ENCODE data around the gene DYSF.

DYSF gene

GRCh38 chr2:71531522-71532047 lies 78.2 kb downstream of the DYSF start:
- no peak for DNase-seq

DNA sequence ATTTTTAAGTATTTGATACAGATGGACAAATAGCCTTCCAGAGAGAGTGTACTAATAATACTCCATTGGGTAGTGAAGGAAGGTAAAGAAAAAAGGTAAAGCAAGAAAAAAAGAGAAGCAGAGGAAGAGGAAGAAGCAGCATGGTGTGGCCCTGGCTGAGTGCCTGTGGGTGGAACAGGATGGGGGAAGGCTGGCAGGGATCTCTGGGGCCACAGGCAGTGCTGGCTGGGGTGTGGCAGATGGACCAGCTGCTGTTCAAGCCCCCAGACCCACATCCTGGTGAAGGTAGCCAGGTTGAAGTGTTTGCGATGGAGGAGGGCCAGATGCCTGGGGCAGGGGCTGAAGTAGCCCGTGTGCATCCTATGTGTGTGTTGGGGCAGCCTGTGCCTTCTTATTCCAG lies 79.0 kb downstream of the DYSF start:
- DNase-seq = no peak

- DNase-seq = no peak
Observed at GRCh38 chr2:71534201-71534600, 80.8 kb downstream of the DYSF start.

GRCh38 chr2:71534826-71535225 lies 81.5 kb downstream of the DYSF start:
- DNase-seq = no peak

- DNase-seq = no peak
Observed at GRCh38 chr2:71535526-71535925, 82.2 kb downstream of the DYSF start.

- no peak for DNase-seq
Observed at GRCh38 chr2:71536226-71536671, 82.9 kb downstream of the DYSF start.

GRCh38 chr2:71538241-71538640 lies 84.9 kb downstream of the DYSF start:
- DNase-seq = no peak

DNA sequence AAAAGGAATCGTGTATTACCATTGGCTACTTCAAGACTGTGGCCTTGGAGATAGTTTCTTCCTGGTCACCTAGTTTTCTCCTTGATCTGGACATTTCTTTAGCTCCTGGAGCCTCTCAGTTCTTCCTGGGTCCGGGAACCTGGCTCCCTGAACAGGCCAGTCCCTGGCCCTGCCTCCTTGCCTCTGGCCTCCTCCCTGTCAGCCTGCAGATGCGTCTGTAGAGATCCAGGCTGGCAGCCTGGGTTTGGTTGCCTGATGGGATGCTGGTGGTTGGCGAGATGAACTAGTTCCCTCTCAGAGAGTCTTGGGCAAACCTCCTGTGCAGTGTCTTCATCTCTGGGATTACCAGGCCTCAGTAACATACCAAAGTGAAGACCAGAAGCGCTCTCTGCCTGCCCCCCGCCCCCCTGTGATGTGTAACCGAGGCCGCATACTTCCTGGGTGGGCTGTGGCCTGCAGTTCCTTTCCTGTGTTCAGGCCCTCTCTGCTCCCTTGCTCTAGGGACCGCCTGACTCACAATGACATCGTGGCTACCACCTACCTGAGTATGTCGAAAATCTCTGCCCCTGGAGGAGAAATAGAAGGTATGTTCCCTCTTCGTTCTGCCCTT lies 85.4 kb downstream of the DYSF start:
- DNase-seq = no peak

- DNase-seq = no peak
Observed at GRCh38 chr2:71540818-71541217, 87.5 kb downstream of the DYSF start.

GRCh38 chr2:71544919-71545571 lies 91.7 kb downstream of the DYSF start:
- no peak for DNase-seq

DNA sequence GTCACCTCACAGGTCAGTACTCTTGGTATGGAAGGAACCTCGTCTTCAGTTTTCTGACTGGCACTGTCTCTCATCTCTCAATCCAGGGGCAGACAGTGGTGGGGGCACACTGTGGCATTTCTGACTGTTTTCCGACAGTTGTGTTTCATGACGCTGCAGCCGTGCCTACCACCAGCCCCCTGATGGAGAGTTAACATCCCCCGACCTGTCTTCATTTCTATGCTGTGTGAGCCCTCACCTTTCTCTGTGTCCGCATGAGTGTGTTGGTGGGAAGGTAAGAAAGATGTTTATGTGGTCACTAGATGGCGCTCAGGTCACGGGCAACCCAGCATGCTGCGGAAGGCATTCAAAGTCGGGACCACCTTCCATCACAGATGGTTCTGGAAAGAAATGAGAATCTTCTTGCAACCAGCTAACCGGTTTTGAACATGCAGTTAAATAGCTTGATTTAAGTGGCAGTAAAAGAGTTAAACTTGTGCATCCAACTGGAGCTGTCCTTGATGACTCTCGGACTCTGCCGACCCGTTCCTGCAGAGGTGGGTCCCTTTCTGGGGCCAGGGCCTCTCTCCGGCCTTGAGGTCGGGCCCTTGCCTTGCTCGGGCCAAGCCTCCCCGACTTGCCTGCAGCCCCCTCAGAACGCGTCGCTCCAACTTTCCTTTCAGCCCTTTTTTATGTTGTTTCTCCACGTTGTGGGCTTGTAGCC lies 92.4 kb downstream of the DYSF start:
- DNase-seq = peak; percentile 64

DNA sequence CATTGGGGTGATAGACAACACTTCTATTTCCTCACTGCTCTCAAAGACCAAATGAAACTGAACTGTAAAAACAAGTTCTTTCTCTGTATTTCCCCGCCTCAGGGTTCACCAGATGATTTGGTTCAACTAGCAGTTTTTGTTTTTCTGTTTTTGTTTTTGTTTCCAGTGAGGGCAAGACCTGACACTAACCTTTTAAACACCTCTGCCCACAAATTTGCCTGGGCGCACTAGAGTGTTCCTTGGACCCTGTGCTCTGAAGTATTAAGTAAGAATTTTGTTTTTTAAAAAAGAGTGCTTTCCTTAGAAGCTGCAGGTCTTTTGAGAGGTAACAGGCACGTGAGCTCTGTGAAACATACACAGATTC lies 92.9 kb downstream of the DYSF start:
- DNase-seq = no peak

GRCh38 chr2:71546777-71547281 lies 93.5 kb downstream of the DYSF start:
- no peak for DNase-seq

DNA sequence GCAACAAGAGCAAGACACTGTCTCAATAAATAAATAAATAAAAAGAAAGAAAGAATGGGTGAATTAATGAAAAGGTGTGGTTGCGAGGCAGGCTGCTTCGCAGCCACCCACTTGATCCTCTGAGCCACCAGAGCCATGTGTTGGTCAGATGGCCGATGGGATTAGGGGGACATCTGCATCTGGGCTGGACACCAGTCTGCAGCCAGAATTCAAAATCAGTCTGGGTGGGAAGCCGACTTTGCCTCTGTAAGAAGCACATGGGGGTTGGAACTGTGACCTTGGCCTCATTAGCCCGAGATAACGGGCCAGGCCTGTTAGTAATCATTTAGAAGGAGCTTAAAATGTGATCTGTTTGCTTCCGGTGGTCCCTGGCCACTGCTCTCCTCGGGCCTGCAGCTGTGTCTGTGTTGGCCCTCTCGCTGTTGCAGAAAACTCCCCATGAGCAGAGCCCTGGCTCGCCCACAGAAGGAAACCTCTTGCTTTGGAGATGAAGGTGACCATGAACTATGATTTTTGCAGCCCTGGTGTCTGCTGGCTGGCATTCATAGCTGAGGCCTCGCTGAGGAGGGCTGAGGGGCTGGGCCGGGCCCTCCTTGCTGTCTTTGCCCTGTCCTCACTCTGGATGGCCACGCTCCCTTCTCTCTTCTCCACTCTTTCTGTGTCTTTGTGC lies 94.4 kb downstream of the DYSF start:
- DNase-seq = no peak

DNA sequence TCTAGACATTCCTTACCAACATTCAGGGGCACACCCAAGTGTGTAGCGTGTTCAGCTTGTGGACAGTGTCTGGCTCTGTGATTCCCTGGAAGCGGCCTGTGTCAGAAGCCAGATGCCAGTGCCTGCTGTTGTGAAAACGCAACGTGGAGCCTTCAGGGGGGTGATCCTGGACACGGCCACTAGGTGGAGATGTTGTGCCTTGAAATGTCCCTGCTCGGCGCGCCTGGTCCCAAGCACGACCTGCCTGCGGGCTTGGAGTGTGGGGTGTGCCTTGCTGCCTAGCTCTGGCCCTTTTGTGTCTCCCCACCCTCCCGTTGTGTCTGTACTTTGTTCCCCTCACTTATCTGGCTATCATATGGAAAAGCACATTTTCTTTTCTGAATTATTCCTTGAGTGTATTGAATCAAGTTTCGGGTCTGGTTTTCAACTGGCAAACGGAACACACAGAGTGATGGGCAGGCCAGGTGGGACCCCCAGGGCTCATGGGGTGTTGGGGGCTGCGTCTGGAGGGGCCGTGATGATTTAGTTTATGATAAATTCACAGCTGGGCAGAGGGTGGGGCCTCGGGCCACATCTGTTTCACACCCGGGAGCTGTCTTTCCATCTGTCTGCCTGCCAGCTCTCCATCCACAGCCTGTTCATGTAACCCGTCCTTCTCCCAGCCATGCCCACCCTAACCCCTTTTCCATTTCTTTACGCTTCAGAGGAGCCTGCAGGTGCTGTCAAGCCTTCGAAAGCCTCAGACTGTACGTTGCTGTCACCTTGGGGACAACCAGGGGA lies 95.5 kb downstream of the DYSF start:
- DNase-seq = peak; percentile 12

DNA sequence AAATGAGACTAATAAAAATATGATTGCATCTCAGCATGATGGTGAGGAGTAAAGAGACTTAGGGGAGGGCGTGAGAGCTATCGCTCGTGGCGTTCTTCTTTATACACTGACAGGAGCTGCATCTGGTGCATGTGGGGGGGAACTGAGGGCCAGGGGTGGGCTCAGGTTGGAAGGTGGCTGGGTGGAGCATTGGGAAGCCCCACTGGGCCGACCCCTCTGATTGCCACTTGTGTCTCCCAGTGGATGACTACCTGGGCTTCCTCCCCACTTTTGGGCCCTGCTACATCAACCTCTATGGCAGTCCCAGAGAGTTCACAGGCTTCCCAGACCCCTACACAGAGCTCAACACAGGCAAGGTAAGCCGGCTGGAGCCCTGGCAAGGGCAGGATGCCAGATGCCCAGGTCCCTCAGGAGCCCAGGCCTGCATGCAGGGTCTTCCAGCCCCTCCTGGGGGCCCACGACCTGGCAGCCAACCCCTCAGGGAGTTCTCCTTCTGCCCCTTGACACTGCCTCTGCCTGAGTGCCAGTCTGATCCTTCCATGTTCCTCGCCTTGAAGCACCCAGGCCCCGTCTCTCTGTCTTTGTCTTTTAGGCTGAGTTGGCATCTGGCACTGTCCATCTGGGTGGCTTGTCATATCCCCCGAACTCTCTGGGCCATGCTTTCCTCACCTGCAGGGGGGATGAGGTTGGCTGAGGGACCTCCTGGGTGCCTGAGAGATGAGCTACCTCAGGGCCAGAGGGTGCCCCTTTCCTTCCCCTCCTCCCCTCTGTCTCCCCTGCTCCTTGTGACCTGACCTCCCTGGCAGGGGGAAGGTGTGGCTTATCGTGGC lies 97.7 kb downstream of the DYSF start:
- DNase-seq = no peak

DNA sequence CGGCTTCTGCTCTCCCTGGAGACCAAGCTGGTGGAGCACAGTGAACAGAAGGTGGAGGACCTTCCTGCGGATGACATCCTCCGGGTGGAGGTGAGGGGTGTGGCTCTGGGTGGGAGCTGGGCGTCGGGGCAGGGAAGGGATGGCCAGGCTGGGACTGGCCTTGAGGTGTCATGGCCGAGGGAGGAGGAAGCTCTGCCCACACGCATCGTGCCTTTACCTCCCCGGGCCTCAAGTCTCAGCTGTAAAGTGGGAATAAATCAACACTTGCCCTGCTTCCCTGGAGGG lies 98.2 kb downstream of the DYSF start:
- DNase-seq = no peak

- DNase-seq = no peak
Observed at GRCh38 chr2:71552356-71552755, 99.0 kb downstream of the DYSF start.

- DNase-seq = no peak
Observed at GRCh38 chr2:71552861-71553301, 99.5 kb downstream of the DYSF start.

GRCh38 chr2:71554028-71554705 lies 100.8 kb downstream of the DYSF start:
- DNase-seq = no peak

DNA sequence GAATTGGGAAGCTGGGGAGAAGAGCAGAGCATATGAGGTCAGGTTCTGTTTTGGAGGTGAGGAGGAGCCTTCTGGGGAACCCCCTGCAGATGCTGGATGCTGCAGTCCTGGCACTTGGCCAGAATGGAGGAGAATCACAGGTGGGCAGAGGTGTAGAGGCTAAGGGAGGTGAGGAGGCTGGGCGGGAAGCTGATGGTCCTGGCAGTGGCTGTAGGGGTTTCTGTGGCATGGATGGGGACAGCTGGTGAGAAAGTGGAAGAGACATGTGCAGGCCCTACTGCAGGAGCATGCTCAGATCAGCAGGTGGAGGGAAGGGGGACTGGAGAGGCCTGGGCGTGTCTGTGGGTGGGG lies 101.3 kb downstream of the DYSF start:
- DNase-seq = no peak
